RWPE1 (cell line): ENCODE results near the gene KIZ.

Experiments used
- CTCF ChIA-PET: fragments of 350-600 bp; sonication (Branson Sonifier 250); formaldehyde crosslinking; extraction: SDS; loops from one replicate; lab custom pipeline; 2021; lab: Yijun Ruan, JAX
- POLR2A ChIA-PET: fragments of 400-600 bp; formaldehyde crosslinking; extraction: SDS; loops from one replicate; lab custom pipeline; 2020; ENCODE audit warnings: antibody characterized with exemption; ENCODE audit not compliant: low non-redundant PET; lab: Yijun Ruan, JAX
- DNase-seq: peaks from one replicate; pipeline ENCODE4 v3.0.0; 2012; ENCODE audit warnings: low spot score
- H3K27ac ChIP-seq: fragments of 450-650 bp; 2 replicates; pipeline ENCODE4 v1.5.1; 2017
- TF ChIP-seq, protein P1 (sequence below): fragments of 450-650 bp; conservative IDR thresholded peaks from 2 replicates; pipeline ENCODE4 v1.5.1; 2017; ENCODE audit warnings: low read depth, mild to moderate bottlenecking

KIZ gene

DNA sequence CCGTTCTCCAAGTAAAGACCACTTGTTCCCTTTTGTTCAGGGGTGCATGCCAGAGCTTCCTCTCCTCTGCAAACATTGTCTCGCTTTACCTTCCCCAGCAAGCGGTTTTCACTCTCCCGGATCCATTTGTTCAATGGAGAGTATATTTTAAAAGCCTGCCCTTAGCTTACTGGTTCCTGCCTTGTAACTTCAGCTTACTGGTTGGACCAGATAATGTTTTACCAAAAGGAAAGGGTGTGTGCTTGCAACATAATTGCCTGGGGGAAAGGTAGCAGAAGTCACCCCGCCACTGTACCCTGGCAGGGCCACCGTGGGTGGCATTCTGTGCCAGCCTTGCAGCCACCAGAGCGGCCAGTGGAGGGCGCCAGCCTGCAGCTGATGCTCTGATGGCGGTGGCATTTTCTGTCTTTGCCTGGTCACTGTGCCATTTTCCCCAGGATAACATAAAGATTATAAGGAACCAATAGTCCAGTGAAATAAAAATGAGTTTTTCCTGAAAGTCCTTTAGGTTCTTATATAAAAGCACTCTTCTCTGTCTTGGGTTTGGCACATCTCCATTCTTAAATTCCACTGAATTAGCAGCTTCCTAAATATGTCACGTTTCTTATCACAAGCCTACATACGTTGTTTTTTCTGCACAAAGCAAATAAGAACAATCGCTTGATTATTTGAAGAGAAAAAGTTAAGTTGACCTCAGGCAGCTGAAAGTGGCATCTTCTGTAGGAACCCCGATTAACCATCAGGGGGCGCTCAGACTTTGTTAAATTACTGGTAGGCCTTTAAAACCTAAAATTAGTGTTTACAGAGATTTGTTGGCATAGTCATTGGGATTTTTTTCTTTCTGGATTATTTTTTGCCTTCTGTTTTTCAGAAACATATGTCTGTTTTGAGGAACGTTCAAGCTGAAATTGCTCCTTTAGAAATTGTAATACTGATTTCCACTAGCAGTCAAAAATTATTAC is 109.9 kb downstream of the KIZ start:
- TF ChIP-seq, protein P1, sequence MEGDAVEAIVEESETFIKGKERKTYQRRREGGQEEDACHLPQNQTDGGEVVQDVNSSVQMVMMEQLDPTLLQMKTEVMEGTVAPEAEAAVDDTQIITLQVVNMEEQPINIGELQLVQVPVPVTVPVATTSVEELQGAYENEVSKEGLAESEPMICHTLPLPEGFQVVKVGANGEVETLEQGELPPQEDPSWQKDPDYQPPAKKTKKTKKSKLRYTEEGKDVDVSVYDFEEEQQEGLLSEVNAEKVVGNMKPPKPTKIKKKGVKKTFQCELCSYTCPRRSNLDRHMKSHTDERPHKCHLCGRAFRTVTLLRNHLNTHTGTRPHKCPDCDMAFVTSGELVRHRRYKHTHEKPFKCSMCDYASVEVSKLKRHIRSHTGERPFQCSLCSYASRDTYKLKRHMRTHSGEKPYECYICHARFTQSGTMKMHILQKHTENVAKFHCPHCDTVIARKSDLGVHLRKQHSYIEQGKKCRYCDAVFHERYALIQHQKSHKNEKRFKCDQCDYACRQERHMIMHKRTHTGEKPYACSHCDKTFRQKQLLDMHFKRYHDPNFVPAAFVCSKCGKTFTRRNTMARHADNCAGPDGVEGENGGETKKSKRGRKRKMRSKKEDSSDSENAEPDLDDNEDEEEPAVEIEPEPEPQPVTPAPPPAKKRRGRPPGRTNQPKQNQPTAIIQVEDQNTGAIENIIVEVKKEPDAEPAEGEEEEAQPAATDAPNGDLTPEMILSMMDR = peak; percentile 97
- CTCF ChIA-PET = interaction anchor here (0.6 to 3.6 kb wide), 36 partner anchors 9 to 1724 kb away, joined by 3 to 71 read pairs (median 5); partner anchors contain the start of gene XRN2
- POLR2A ChIA-PET = no interaction called here
- no peak overlapping the region for H3K27ac ChIP-seq
- peak; percentile 47 for DNase-seq

DNA sequence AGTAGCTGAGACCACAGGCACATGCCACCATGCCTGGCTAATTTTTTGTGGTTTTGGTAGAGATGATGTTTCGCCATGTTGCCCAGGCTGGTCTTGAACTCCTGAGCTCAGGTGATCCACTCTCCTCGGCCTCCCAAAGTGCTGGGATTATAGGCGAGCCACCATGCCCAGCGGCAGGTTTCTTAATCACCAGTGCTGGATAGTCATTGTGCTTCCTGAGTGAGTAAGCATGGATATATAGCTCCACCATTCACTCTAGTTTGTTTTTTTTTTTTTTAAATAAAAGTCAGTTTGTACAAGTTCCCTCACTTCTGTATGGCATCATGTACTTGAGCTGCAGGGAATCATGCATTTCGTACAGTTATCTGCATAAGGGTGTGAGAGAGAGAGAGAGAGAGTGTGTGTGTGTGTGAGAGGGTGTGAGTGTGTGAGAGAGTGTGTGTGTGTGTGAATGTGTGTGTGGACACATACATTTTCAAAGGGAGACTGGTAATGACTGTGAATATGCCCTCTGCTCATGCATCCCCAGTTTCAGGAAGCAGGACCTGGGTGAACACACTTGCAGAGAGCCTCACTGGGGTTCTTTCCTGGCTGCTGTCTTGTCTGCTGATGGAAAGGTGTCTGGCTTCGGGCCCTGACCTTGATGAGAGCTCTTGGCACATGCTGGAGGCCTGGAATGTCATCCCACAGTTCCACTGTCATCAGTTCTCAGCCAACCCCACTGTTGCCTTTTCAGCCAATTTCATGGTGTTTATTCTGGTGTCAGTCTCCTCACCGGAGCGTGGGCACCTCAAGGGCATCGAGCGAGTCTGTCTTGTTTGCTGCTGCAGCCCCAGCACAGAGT is 112.3 kb downstream of the KIZ start:
- no peak for DNase-seq
- no peak overlapping the region for H3K27ac ChIP-seq
- TF ChIP-seq, protein P1 = no peak
- ChIA-PET POLR2A (no interaction called here), CTCF (interaction anchor here (0.8 to 3.6 kb wide), 3 partner anchors 266 to 378 kb away, joined by 4 to 15 read pairs (median 9); no protein-coding TSS in a partner anchor)

DNA sequence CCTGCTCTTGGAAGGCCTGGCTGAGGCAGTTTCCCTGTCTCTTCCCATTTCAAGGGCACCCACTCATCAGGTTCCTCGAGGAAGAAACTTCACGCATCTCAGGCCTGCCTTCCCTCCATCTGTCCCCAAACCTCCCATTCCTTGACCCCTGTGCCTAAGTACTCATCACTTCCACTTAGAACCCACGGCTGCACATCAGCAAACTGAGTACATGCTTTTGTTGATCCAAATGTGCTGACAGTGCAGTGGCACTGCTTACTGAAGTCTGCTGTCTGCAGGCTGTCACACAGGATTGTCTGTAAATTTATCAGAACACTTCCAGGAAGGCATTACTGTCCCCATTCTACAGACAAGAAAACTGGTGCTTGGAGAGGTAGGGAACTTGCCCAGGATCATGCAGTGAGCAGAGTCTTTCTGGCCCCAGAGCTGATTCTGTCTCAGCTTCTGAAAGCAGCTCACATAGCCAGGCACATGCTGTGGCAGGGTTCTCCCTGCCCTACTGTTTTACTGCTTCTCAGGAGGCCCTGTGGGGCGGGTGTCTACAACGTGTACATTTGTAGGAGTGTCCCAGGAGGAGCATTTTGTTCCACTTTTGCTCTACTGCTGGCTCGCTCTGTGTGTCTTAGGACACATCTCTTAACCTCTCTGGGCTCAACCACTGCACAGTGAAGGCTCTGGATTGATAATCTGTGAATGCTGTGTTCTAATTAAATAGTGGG is 113.1 kb downstream of the KIZ start:
- no peak overlapping the region for H3K27ac ChIP-seq
- no peak for DNase-seq
- CTCF ChIA-PET = no interaction called here
- POLR2A ChIA-PET = no interaction called here
- TF ChIP-seq, protein P1 = no peak

DNA sequence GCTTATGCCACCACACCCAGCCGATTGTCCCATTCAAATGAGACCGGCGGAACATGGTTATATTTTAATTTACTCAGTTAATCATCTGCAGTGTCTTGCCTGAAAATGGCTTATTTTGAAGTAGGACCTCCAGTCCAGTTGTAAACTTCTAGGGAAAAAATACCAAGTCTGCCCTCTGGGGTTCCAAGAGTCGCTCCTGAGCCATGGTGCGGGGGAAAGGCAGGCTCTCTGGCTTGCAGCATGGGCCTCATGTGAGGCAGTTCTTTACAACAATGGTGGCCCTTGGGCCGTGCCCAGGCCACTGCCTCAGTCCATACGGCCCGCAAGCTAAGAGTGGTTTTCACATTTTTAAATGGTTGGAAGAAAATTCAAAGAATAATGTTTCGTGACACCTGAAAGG is 114.5 kb downstream of the KIZ start:
- no peak overlapping the region for H3K27ac ChIP-seq
- CTCF ChIA-PET = interaction anchor here (0.7 kb wide), 1 partner anchor 265 kb away, joined by 3 read pairs; no protein-coding TSS in a partner anchor
- TF ChIP-seq, protein P1 = no peak
- no peak for DNase-seq
- POLR2A ChIA-PET = no interaction called here

DNA sequence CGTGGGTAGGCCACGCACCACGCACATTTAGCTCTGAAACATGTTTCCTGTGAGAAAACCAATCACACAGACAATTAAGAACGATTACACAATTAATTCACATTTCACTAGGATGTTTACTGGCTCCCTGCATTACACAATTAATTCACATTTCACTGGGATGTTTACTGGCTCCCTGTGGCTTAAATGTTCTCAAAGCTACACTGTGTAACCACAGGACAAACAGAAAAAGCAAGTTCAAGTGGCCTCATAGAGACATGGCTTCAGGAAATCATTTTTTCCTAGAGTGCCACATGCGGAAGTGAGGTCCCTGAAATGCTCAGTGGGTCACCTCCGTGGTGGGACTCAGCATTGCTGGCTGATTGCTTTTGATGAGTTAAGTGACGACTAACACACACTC is 115.5 kb downstream of the KIZ start:
- no peak overlapping the region for H3K27ac ChIP-seq
- TF ChIP-seq, protein P1 = no peak
- DNase-seq = no peak
- POLR2A ChIA-PET = no interaction called here
- CTCF ChIA-PET = interaction anchor here (0.6 to 1.2 kb wide), 3 partner anchors 262 to 1322 kb away, joined by 3 to 7 read pairs (median 3); no protein-coding TSS in a partner anchor
